ENCODE measurements around the gene CCDC24. TPM values are rescaled to one million over a fixed set of nuclear protein-coding genes. Genes with fewer than 3 reads are reported as not detected.
A peak's percentile ranks its signal among the peaks of the same experiment; 100 is the strongest.

CCDC24 gene
- total and polyA plus RNA-seq, 2 of the 13 experiments (the other 11 are each of a cell fraction or from before 2014, with no cell fraction given) = 1.4 to 2.9 TPM

DNA sequence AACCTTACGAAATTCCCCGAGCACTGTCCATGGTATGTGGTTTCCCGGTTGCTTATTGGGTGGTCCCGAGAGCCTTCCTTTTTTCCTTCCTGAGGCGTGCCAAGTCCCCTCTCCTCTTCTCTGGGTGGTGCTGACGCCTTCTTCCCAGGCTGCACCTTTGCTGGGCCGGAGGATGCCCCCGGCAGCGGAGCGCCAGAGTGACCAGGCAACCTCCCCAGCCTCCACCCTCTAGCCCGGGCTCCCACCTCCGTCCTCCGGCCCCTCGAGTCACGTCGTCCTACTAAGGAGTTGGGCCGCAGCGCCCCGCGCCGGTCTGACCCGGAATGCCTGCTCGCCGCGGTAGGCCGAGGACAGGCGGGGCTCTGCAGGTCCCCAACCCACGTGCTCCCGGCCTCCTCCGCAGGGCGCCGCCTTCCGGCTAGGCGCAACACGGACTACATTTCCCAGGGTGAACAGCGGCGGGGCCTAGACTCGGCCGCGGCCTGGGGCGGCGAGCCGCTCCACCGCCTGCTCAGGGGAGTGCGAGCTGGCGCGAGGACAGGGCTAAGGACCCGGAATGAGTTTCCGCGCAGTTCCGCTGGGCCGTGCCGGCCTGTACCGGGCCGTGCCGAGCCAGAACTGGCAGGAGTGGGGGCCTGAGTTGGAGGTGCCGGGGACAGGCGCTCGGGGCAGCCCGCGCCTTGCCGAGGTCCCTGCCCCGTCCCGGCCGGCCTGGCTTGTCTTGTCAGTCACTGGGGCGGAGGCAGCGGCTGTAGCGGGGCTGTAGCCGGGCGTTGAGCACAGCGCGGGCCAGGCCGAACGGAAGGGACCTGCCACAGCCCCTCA, 45.0 kb upstream of the CCDC24 start, which contains the start of gene IPO13 (continued):
- TF ChIP-seq, protein P1, sequence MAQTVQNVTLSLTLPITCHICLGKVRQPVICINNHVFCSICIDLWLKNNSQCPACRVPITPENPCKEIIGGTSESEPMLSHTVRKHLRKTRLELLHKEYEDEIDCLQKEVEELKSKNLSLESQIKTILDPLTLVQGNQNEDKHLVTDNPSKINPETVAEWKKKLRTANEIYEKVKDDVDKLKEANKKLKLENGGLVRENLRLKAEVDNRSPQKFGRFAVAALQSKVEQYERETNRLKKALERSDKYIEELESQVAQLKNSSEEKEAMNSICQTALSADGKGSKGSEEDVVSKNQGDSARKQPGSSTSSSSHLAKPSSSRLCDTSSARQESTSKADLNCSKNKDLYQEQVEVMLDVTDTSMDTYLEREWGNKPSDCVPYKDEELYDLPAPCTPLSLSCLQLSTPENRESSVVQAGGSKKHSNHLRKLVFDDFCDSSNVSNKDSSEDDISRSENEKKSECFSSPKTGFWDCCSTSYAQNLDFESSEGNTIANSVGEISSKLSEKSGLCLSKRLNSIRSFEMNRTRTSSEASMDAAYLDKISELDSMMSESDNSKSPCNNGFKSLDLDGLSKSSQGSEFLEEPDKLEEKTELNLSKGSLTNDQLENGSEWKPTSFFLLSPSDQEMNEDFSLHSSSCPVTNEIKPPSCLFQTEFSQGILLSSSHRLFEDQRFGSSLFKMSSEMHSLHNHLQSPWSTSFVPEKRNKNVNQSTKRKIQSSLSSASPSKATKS (CRISPR knock-in tag; IDR thresholded peaks at IDR 0.05) = no peak
- TF ChIP-seq TSC22D2 (CRISPR knock-in tag; IDR thresholded peaks at IDR 0.05; ENCODE audit: borderline replicate concordance) = peak; percentile 80; the same call in 1 of the 2 replicates
- TF ChIP-seq SPEN (CRISPR knock-in tag; IDR thresholded peaks at IDR 0.05; ENCODE audit: low read depth) = peak; percentile 94
- TF ChIP-seq ZNF772 (CRISPR knock-in tag; IDR thresholded peaks at IDR 0.05) = peak; percentile 86
- no peak for TF ChIP-seq MAFG (CRISPR knock-in tag; IDR thresholded peaks at IDR 0.05)
- TF ChIP-seq ZNF660 (CRISPR knock-in tag; IDR thresholded peaks at IDR 0.05; ENCODE audit: borderline replicate concordance, low read depth) = no peak
- no peak for TF ChIP-seq PHF5A (CRISPR knock-in tag; IDR thresholded peaks at IDR 0.05; ENCODE audit: low read depth, unreplicated experiment)
- no peak for TF ChIP-seq ZKSCAN5 (CRISPR knock-in tag; IDR thresholded peaks at IDR 0.05)
- TF ChIP-seq, protein P2, sequence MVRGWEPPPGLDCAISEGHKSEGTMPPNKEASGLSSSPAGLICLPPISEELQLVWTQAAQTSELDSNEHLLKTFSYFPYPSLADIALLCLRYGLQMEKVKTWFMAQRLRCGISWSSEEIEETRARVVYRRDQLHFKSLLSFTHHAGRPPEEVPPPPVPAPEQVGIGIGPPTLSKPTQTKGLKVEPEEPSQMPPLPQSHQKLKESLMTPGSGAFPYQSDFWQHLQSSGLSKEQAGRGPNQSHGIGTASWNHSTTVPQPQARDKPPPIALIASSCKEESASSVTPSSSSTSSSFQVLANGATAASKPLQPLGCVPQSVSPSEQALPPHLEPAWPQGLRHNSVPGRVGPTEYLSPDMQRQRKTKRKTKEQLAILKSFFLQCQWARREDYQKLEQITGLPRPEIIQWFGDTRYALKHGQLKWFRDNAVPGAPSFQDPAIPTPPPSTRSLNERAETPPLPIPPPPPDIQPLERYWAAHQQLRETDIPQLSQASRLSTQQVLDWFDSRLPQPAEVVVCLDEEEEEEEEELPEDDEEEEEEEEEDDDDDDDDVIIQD (CRISPR knock-in tag; IDR thresholded peaks at IDR 0.05; ENCODE audit: low read depth) = peak; percentile 52; the same call in 1 of the 2 replicates
- TF ChIP-seq JARID2 (CRISPR knock-in tag; IDR thresholded peaks at IDR 0.05; ENCODE audit: insufficient replicate concordance) = peak; percentile 52
- TF ChIP-seq, protein P3, sequence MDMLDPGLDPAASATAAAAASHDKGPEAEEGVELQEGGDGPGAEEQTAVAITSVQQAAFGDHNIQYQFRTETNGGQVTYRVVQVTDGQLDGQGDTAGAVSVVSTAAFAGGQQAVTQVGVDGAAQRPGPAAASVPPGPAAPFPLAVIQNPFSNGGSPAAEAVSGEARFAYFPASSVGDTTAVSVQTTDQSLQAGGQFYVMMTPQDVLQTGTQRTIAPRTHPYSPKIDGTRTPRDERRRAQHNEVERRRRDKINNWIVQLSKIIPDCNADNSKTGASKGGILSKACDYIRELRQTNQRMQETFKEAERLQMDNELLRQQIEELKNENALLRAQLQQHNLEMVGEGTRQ (IDR thresholded peaks at IDR 0.05; ENCODE audit: low read depth, low read length) = peak; percentile 74
- TF ChIP-seq, protein P3 (CRISPR knock-in tag; IDR thresholded peaks at IDR 0.05; ENCODE audit: borderline replicate concordance) = peak; percentile 92; the same call in 1 of the 2 replicates
- TF ChIP-seq, protein P4, sequence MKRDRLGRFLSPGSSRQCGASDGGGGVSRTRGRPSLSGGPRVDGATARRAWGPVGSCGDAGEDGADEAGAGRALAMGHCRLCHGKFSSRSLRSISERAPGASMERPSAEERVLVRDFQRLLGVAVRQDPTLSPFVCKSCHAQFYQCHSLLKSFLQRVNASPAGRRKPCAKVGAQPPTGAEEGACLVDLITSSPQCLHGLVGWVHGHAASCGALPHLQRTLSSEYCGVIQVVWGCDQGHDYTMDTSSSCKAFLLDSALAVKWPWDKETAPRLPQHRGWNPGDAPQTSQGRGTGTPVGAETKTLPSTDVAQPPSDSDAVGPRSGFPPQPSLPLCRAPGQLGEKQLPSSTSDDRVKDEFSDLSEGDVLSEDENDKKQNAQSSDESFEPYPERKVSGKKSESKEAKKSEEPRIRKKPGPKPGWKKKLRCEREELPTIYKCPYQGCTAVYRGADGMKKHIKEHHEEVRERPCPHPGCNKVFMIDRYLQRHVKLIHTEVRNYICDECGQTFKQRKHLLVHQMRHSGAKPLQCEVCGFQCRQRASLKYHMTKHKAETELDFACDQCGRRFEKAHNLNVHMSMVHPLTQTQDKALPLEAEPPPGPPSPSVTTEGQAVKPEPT (CRISPR knock-in tag; IDR thresholded peaks at IDR 0.05; ENCODE audit: low read depth) = peak; percentile 58; the same call in 1 of the 2 replicates
- peak; percentile 60 for TF ChIP-seq HNRNPLL (IDR thresholded peaks at IDR 0.05; ENCODE audit: low read depth, low read length, poor library complexity, severe bottlenecking)
- TF ChIP-seq, protein P5, sequence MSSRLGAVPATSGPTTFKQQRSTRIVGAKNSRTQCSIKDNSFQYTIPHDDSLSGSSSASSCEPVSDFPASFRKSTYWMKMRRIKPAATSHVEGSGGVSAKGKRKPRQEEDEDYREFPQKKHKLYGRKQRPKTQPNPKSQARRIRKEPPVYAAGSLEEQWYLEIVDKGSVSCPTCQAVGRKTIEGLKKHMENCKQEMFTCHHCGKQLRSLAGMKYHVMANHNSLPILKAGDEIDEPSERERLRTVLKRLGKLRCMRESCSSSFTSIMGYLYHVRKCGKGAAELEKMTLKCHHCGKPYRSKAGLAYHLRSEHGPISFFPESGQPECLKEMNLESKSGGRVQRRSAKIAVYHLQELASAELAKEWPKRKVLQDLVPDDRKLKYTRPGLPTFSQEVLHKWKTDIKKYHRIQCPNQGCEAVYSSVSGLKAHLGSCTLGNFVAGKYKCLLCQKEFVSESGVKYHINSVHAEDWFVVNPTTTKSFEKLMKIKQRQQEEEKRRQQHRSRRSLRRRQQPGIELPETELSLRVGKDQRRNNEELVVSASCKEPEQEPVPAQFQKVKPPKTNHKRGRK (CRISPR knock-in tag; IDR thresholded peaks at IDR 0.05) = peak; percentile 67
- TF ChIP-seq JUND (CRISPR knock-in tag; IDR thresholded peaks at IDR 0.05) = no peak
- no peak for TF ChIP-seq ZFYVE20 (CRISPR knock-in tag; IDR thresholded peaks at IDR 0.05; ENCODE audit: borderline replicate concordance, low read depth)
- TF ChIP-seq HOXA5 (CRISPR knock-in tag; IDR thresholded peaks at IDR 0.05) = peak; percentile 73; the same call in 1 of the 2 replicates
- TF ChIP-seq FOXP1 (IDR thresholded peaks at IDR 0.05) = no peak
- no peak for TF ChIP-seq FOXP1 (CRISPR knock-in tag; IDR thresholded peaks at IDR 0.05)

Data from HepG2 (cell line).